Renal pelvis (tissue), 12 donors: Measurements from ENCODE around the gene FOXO3. TPM values are rescaled to one million over a fixed set of nuclear protein-coding genes. Genes with fewer than 3 reads are reported as not detected.
"Not testable (repeated sequence)": the region's sequence is repeated elsewhere in the genome, so short reads cannot be mapped to it uniquely, and the experiment has no call there.

Experiments
- DNase-seq: peaks from one replicate; pipeline ENCODE4 v3.0.0-alpha.2; 2013
- long read RNA-seq, 16 experiments: transcript quantifications; one replicate each; lab custom pipeline, GENCODE V29; 2026
- polyA plus RNA-seq, 3 donors: library from polyadenylated mRNA; unstranded; fragments of 120-200 nt; gene quantifications; one replicate each; pipeline ENCODE4 v1.2.1, GENCODE V29; 2013; ENCODE audit not compliant: insufficient read length in 3 of 3

Gene FOXO3
- 10 to 100 TPM; 41.4 to 48.3 (median 46.6) TPM for polyA plus RNA-seq
- long read RNA-seq, donor 1, full-length matches to known transcripts, result 8 of 8 reads
- long read RNA-seq, donor 1, partial matches to known transcripts, result 0 of 8 reads
- long read RNA-seq, donor 1, other reads (novel, unspliced or antisense), result 0 of 8 reads
- long read RNA-seq, donor 2, full-length matches to known transcripts, result 8 of 8 reads
- long read RNA-seq, donor 2, partial matches to known transcripts, result 0 of 8 reads
- long read RNA-seq, donor 2, other reads (novel, unspliced or antisense), result 0 of 8 reads
- long read RNA-seq, donor 3, full-length matches to known transcripts, result 10 of 10 reads
- long read RNA-seq, donor 3, partial matches to known transcripts, result 0 of 10 reads
- long read RNA-seq, donor 3, other reads (novel, unspliced or antisense), result 0 of 10 reads
- long read RNA-seq, donor 4, full-length matches to known transcripts, result 4 of 4 reads
- long read RNA-seq, donor 4, partial matches to known transcripts, result 0 of 4 reads
- long read RNA-seq, donor 4, other reads (novel, unspliced or antisense), result 0 of 4 reads
- long read RNA-seq, donor 5, full-length matches to known transcripts, result 2 of 2 reads
- long read RNA-seq, donor 5, partial matches to known transcripts, result 0 of 2 reads
- long read RNA-seq, donor 5, other reads (novel, unspliced or antisense), result 0 of 2 reads
- long read RNA-seq, donor 6, full-length matches to known transcripts, result 8 of 24 reads
- long read RNA-seq, donor 6, partial matches to known transcripts, result 16 of 24 reads
- long read RNA-seq, donor 6, other reads (novel, unspliced or antisense), result 0 of 24 reads
- long read RNA-seq, donor 7, full-length matches to known transcripts, result 7 of 62 reads
- long read RNA-seq, donor 7, partial matches to known transcripts, result 55 of 62 reads
- long read RNA-seq, donor 7, other reads (novel, unspliced or antisense), result 0 of 62 reads
- long read RNA-seq, donor 8, full-length matches to known transcripts, result 2 of 8 reads
- long read RNA-seq, donor 8, partial matches to known transcripts, result 6 of 8 reads
- long read RNA-seq, donor 8, other reads (novel, unspliced or antisense), result 0 of 8 reads
- long read RNA-seq, donor 9, full-length matches to known transcripts, result 6 of 40 reads
- long read RNA-seq, donor 9, partial matches to known transcripts, result 34 of 40 reads
- long read RNA-seq, donor 9, other reads (novel, unspliced or antisense), result 0 of 40 reads
- long read RNA-seq, donor 10, full-length matches to known transcripts, result 4 of 15 reads
- long read RNA-seq, donor 10, partial matches to known transcripts, result 11 of 15 reads
- long read RNA-seq, donor 10, other reads (novel, unspliced or antisense), result 0 of 15 reads
- long read RNA-seq, donor 11, full-length matches to known transcripts, result 3 of 21 reads
- long read RNA-seq, donor 11, partial matches to known transcripts, result 18 of 21 reads
- long read RNA-seq, donor 11, other reads (novel, unspliced or antisense), result 0 of 21 reads
- long read RNA-seq, donor 12, full-length matches to known transcripts, result 11 of 21 reads
- long read RNA-seq, donor 12, partial matches to known transcripts, result 10 of 21 reads
- long read RNA-seq, donor 12, other reads (novel, unspliced or antisense), result 0 of 21 reads
- long read RNA-seq, donor 13, full-length matches to known transcripts, result 3 of 3 reads
- long read RNA-seq, donor 13, partial matches to known transcripts, result 0 of 3 reads
- long read RNA-seq, donor 13, other reads (novel, unspliced or antisense), result 0 of 3 reads
- long read RNA-seq, donor 14, full-length matches to known transcripts, result 15 of 56 reads
- long read RNA-seq, donor 14, partial matches to known transcripts, result 41 of 56 reads
- long read RNA-seq, donor 14, other reads (novel, unspliced or antisense), result 0 of 56 reads
- long read RNA-seq, donor 15, full-length matches to known transcripts, result 12 of 12 reads
- long read RNA-seq, donor 15, partial matches to known transcripts, result 0 of 12 reads
- long read RNA-seq, donor 15, other reads (novel, unspliced or antisense), result 0 of 12 reads
- long read RNA-seq, donor 16, full-length matches to known transcripts, result 7 of 7 reads
- long read RNA-seq, donor 16, partial matches to known transcripts, result 0 of 7 reads
- long read RNA-seq, donor 16, other reads (novel, unspliced or antisense), result 0 of 7 reads

- peak; percentile 90 for DNase-seq
Measured at GRCh38 chr6:108560463-108561308, at the start of gene FOXO3. Gene FOXO3 (plus strand): TSS chr6:108560917. CDS start chr6:108561209, 292 bp downstream.

- no peak for DNase-seq
Measured at GRCh38 chr6:108518714-108519576, 41.8 kb upstream of the FOXO3 start.

GRCh38 chr6:108521616-108522107 is 39.1 kb upstream of the FOXO3 start:
- no peak for DNase-seq

DNA sequence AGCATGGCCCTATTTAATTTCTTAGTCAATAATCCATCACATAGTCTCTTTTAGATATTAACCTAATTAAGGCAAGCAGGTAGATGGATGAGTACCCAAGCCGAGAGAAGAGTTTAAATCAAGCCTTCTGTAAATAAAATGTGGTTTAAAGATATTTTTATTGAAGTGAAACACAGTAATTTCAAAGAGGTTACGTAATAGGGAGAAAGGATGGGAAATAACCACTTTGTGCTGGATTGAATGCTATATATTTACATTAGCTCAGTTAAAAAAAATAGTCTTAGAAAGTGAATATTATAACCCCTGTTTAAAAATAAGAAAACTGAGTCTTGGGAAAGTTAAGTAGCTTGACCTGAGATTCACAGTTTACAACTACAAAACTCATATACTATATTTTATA is 37.0 kb upstream of the FOXO3 start:
- DNase-seq, result no peak

GRCh38 chr6:108524528-108525248 is 36.0 kb upstream of the FOXO3 start:
- DNase-seq, result no peak

DNA sequence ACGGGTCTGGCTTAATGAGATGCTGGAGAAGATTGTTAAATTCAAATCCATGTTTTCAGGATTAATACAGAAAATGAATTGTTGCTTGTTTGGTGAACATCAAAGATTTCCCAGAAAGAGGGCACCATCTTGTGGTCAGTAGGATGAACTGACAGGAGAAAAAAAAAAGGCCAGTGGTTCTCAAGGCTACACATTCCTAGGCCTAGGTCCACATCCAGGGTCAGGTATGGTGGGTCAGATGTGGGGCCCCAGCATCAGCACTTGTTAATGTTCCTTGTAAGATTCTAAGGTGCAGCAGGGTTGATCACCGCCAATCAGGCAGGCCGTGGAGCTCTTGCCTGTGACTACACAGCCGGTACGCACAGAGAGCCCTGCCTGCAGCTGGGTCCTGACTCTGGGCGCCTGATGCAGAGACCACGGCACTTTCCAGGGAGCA is 34.0 kb upstream of the FOXO3 start:
- peak; percentile 17 for DNase-seq

GRCh38 chr6:108528878-108529277 is 31.8 kb upstream of the FOXO3 start:
- DNase-seq, result no peak

DNA sequence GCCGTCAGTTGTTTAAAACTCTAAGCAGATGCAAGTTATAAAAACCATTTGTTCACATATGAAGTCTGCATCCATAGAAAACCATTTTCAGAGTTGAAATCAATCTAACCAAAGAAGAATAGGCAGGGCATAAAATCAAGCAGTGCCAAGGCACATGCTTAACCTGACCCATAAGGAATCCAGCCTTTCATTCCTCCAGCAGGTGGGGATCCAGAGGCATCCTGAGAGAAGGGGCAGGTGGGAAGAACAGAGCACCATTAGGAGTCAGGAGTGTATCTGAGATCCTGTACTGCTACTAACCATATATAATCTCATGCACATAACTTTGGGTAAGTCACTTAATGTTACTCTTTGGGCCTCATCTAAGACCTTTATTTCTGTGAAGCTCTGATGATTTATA is 29.4 kb upstream of the FOXO3 start:
- no peak for DNase-seq

DNA sequence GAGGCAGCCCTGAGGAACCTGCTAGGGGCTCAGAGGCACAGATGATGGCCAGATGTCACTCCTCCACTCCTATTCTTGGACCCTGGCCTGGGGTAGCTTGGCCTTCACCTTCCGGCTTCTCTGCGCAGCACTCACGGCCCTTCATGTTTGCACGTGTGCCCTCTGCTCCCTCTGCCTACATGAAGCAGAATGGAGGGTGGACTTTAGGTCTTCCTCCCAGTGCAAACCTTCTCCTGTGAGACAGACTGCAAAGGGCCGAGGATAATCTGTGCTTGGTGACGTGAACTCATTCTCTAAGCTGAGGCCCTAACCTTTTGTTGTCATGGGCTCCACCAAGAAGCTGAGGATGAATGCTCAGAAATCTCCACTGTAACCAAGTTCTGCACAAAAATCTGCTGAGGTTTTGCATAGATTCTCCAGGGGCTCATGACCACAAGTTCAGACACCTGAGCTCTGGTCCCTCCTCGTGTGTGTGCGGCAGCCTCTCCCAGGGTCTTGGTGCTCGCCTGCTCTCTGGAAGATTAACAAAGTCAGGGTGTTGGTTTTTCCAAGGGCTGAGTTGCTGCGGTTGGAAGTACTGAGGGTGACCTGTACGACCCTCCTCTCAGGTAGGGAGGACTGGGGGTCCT is 25.5 kb upstream of the FOXO3 start:
- no peak for DNase-seq

DNA sequence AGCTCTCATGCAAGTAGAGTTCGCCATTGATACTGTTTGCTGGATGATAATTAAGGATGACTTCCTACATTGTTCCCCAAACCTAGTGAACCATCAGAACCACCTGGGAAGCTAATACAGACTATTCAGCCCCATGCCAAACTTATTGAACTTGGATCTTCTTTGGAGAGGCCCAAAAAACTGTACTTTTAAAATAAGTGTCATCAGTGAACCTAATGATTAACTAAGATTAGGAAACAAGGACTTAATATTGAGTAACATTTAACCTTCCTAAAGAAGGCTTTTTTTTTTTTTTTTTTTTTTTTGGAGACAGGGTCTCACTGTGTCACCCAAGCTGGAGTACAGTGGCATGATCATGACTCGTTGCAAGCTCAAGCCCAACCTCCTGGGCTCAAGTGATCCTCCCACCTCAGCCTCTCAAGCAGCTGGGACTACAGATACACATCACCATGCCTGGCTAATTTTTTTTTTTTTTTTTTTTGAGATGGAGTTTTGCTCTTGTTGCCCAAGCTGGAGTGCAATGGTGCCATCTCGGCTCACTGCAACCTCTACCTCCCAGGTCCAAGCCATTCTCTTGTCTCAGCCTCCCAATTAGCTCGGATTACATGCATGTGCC is 24.7 kb upstream of the FOXO3 start:
- not testable (repeated sequence) for DNase-seq

DNA sequence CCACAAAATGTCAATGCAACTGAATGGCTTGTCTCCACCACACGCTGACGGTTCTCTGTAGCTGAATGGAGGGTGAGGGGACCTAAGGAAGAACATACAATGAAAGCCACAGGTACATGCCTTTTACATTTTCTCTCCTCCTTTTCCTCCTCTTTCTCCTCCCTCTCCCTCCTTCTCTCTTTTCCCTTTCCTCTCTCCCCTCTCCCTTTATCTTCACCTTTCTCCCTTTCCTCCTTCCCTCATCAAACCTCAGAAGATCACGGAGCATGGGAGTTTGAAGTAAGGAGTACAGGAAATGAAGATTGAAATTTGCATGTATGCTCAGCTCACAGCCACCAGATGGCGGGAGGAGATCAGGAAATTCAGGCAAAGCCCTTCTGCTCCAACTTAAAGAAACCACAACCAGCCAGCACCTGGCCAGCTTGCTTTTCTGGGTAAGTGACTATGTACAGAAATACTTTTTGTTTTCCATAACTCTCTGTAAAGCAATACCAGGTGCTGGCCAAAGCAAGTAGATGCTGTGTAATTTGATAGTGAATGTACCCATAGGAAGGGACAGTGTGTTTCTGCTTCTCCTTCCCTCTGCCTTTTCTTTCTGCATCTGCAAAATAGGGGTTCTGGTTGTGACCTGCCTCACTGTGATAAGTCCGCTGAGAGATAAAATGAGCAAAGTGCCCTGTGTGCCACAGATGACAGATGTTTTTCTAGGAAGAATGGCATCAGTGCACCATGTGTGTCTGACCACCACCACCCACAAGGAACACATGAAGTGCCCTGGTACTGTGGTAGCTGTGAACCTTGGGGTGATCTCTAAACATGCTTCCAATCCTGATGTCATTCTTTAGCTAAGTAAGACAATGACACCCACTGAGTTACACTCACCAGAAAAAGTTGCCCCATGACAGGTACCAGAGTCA is 18.6 kb upstream of the FOXO3 start:
- peak; percentile 80 for DNase-seq

GRCh38 chr6:108543175-108543940 is 17.4 kb upstream of the FOXO3 start:
- DNase-seq, result no peak

DNA sequence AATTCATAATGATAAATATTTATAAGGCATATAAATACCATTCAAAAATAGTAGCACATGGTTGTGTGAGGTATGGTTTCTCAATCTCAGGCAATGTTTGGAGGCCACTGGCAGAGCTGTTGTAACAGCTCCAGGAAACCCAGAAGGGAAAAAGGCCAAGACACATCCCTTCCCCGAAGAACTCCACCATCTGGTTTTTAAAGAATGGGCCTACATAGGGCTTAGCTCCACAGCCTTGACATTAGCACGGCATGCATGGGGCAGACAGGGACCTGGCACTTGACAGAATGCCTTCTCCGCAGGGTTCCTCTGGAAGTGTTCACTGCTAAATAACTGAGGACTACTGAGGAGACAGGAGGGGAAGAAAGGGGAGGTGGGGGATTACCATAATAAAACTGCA is 16.1 kb upstream of the FOXO3 start:
- DNase-seq, result no peak
